ENCODE measurements around the gene DTHD1. TPM values are rescaled to one million over a fixed set of nuclear protein-coding genes. Genes with fewer than 3 reads are reported as not detected.

The DTHD1 gene
- total RNA-seq, 2 donors from 2014 or later = not detected

DNA sequence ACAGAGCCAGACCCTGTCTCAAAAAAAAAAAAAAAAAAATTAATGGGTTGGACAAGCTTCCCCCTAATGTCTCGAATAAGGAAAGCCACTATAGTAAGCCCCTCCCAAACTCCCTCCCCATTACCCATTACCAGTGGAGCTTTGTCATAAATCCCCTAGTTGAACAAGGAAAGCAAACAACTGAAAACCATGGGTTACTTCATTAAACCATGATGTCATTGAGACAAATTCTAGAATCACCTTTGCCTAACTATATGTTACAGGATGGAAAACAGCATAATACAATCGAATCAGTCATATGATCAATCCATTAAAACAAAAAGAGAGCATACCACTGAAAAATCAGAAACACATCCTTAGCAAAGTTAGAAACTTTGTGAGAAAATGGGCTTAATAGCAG, 45.3 kb upstream of the DTHD1 start:
- H3K4me3 ChIP-seq (ENCODE audit: low read length) = no peak overlapping the region
- DNase-seq = no peak
- Mint-ChIP-seq H3K27ac (no peak overlapping the region), H3K4me3 (no peak overlapping the region), H3K9me3 (peaks cover 7% of the 10 kb centered on the region), H3K36me3 (ENCODE audit: low read depth) (no peaks in the 10 kb centered on the region), H3K4me1 (no peaks in the 10 kb centered on the region), H3K27me3 (ENCODE audit: insufficient read depth) (peaks cover 6% of the 10 kb centered on the region)
- H3K4me1 ChIP-seq (ENCODE audit: control insufficient read depth, insufficient read depth, low read length) = no peaks in the 10 kb centered on the region
- H3K27me3 ChIP-seq (ENCODE audit: control insufficient read depth, insufficient read depth, low read length, poor library complexity, severe bottlenecking) = no peaks in the 10 kb centered on the region
- TF ChIP-seq, protein P1, sequence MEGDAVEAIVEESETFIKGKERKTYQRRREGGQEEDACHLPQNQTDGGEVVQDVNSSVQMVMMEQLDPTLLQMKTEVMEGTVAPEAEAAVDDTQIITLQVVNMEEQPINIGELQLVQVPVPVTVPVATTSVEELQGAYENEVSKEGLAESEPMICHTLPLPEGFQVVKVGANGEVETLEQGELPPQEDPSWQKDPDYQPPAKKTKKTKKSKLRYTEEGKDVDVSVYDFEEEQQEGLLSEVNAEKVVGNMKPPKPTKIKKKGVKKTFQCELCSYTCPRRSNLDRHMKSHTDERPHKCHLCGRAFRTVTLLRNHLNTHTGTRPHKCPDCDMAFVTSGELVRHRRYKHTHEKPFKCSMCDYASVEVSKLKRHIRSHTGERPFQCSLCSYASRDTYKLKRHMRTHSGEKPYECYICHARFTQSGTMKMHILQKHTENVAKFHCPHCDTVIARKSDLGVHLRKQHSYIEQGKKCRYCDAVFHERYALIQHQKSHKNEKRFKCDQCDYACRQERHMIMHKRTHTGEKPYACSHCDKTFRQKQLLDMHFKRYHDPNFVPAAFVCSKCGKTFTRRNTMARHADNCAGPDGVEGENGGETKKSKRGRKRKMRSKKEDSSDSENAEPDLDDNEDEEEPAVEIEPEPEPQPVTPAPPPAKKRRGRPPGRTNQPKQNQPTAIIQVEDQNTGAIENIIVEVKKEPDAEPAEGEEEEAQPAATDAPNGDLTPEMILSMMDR (conservative IDR thresholded peaks at IDR 0.05) = no peak
- 87% methylated on average over 2 of the region's 2 CpGs; no CpG with 5 or more reads in 1 of the 2 experiments for WGBS, 2 experiments (ENCODE audit: insufficient coverage in 1 of 2, insufficient read length in 1 of 2)
- no peak overlapping the region for H3K27ac ChIP-seq (ENCODE audit: low read depth, low read length)
- H3K9ac ChIP-seq (ENCODE audit: extremely low read depth, low read length, poor library complexity, severe bottlenecking) = no peak overlapping the region
- peaks cover 10% of the 10 kb centered on the region for H3K9me3 ChIP-seq (ENCODE audit: control insufficient read depth, low read length)
- H3K36me3 ChIP-seq (ENCODE audit: control insufficient read depth, insufficient read depth, low read length) = no peaks in the 10 kb centered on the region

DNA sequence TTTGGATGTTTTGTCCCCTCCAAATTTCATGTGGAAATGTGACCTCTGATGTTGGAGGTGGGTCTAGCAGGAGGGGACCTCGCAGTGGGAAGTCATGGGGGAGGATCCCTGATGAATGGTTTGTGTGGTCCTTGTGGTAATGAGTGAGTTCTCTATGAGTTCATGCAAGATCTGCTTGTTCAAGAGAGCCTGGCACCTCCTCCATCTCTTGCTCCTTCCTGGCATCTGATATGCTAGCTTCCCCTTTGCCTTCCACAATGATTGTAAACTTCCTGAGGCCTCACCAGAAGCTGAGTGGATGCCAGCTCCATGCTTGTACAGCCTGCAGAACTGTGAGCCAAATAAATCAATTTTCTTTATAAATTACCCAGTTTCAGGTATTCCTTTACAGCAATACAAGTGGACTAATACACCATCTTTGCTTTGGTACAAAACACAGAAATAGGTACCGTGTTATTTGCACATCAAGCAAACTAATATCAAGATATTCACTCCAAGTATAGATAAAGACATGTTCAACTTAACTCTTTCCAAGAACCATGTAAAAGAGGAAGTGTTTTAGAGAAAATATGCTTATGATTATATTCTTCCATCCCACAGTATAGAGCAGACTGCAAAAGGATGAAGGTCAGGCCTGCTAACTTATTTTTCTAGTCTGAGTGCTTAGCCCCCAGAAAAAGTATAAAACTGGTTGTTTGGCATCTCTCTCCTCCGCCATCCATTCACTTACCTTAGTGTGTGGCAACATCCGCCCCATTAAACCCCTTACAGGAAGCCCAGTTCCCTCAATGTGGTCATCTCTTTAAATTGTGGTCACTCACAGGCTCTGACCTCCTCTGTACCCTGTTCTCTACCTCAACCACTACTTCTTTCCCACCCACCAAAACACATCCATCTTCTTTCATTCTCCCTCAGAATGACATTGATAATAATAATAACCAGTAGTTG, 43.8 kb upstream of the DTHD1 start:
- Mint-ChIP-seq H3K9me3 (peaks cover 2% of the 10 kb centered on the region), H3K27ac (no peak overlapping the region), H3K4me3 (no peak overlapping the region), H3K36me3 (ENCODE audit: low read depth) (no peaks in the 10 kb centered on the region), H3K27me3 (ENCODE audit: insufficient read depth) (peaks cover 18% of the 10 kb centered on the region), H3K4me1 (no peaks in the 10 kb centered on the region)
- H3K27me3 ChIP-seq (ENCODE audit: control insufficient read depth, insufficient read depth, low read length, poor library complexity, severe bottlenecking) = peaks cover 6% of the 10 kb centered on the region
- no peak for DNase-seq
- H3K36me3 ChIP-seq (ENCODE audit: control insufficient read depth, insufficient read depth, low read length) = no peaks in the 10 kb centered on the region
- H3K4me3 ChIP-seq (ENCODE audit: low read length) = no peak overlapping the region
- no peaks in the 10 kb centered on the region for H3K4me1 ChIP-seq (ENCODE audit: control insufficient read depth, insufficient read depth, low read length)
- TF ChIP-seq, protein P1 (conservative IDR thresholded peaks at IDR 0.05) = no peak
- no peak overlapping the region for H3K9ac ChIP-seq (ENCODE audit: extremely low read depth, low read length, poor library complexity, severe bottlenecking)
- no peak overlapping the region for H3K27ac ChIP-seq (ENCODE audit: low read depth, low read length)
- H3K9me3 ChIP-seq (ENCODE audit: control insufficient read depth, low read length) = peaks cover 4% of the 10 kb centered on the region
- WGBS, 2 experiments (ENCODE audit: insufficient coverage in 1 of 2, insufficient read length in 1 of 2) = 89 to 94% methylated on average over 3 to 4 of the region's 4 CpGs

DNA sequence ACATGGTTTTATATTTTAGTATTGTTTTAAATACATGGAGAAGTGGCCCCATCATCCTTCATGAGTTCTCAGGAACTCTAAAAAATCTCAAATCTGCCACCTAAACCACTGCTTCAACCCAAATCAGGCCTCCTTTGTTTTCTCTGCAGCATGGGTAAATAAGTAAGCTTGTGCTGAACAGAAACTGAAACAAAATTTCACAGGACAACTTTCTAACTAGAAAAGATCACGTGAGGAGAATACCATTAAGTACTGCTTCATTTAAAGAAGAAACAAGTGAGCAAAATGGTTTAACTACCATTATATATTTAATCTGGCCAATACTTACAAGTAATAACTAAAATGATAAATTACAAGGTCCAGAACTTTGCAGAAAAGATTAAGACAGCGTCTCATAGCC, 39.6 kb upstream of the DTHD1 start:
- peaks cover 6% of the 10 kb centered on the region for H3K4me1 Mint-ChIP-seq
- Histone ChIP-seq H3K27me3 (ENCODE audit: control insufficient read depth, insufficient read depth, low read length, poor library complexity, severe bottlenecking) (peaks cover 15% of the 10 kb centered on the region), H3K9ac (ENCODE audit: extremely low read depth, low read length, poor library complexity, severe bottlenecking) (no peak overlapping the region), H3K4me1 (ENCODE audit: control insufficient read depth, insufficient read depth, low read length) (no peaks in the 10 kb centered on the region), H3K36me3 (ENCODE audit: control insufficient read depth, insufficient read depth, low read length) (no peaks in the 10 kb centered on the region), H3K9me3 (ENCODE audit: control insufficient read depth, low read length) (no peaks in the 10 kb centered on the region), H3K27ac (ENCODE audit: low read depth, low read length) (no peak overlapping the region), H3K4me3 (ENCODE audit: low read length) (no peak overlapping the region)
- no peaks in the 10 kb centered on the region for H3K9me3 Mint-ChIP-seq
- H3K36me3 Mint-ChIP-seq (ENCODE audit: low read depth) = no peaks in the 10 kb centered on the region
- no peak overlapping the region for H3K4me3 Mint-ChIP-seq
- no peak for DNase-seq
- TF ChIP-seq, protein P1 (conservative IDR thresholded peaks at IDR 0.05) = no peak
- 90 to 100% methylated on average over 1 to 2 of the region's 2 CpGs for WGBS, 2 experiments (ENCODE audit: insufficient coverage in 1 of 2, insufficient read length in 1 of 2)
- peaks cover 43% of the 10 kb centered on the region for H3K27me3 Mint-ChIP-seq (ENCODE audit: insufficient read depth)
- no peak overlapping the region for H3K27ac Mint-ChIP-seq
